ENCODE data around the gene GGNBP2. TPM values are rescaled to one million over a fixed set of nuclear protein-coding genes. Genes with fewer than 3 reads are reported as not detected.

GGNBP2 gene
- total RNA-seq, 1 donor from 2014 or later = 118 TPM

- H3K27ac Mint-ChIP-seq = peak overlapping the region; percentile 97
- intact Hi-C loops (cut with micrococcal nuclease) = loop anchor here (1.0 to 10.0 kb wide), 6 partner anchors 9 to 959 kb away; partner anchors contain the start of genes AATF, AP2B1, DHRS11 and MRM1
- H3K4me1 Mint-ChIP-seq = peaks cover 41% of the 10 kb centered on the region
- ChIA-PET POLR2A (interaction anchor here (0.5 to 4.3 kb wide), 11 partner anchors 9 to 860 kb away, joined by 3 to 153 read pairs (median 7); partner anchors contain the start of genes MRM1, MYO19, PIGW and ZNHIT3), CTCF (interaction anchor here (0.7 to 2.4 kb wide), 2 partner anchors 10 to 59 kb away, joined by 6 to 12 read pairs; partner anchors contain the start of genes MYO19 and PIGW)
- TF ChIP-seq CTCF (IDR thresholded peaks at IDR 0.05) = no peak
- DNase-seq = no peak
- no peaks in the 10 kb centered on the region for H3K27me3 Mint-ChIP-seq
- H3K4me3 Mint-ChIP-seq = peak overlapping the region; percentile 99
- peaks cover 40% of the 10 kb centered on the region for H3K36me3 Mint-ChIP-seq (ENCODE audit: low read depth)
- ATAC-seq (ENCODE audit: low read depth) = no peak
- no peaks in the 10 kb centered on the region for H3K9me3 Mint-ChIP-seq
Observed at GRCh38 chr17:36544044-36544306, 744 bp upstream of the GGNBP2 start.

DNA sequence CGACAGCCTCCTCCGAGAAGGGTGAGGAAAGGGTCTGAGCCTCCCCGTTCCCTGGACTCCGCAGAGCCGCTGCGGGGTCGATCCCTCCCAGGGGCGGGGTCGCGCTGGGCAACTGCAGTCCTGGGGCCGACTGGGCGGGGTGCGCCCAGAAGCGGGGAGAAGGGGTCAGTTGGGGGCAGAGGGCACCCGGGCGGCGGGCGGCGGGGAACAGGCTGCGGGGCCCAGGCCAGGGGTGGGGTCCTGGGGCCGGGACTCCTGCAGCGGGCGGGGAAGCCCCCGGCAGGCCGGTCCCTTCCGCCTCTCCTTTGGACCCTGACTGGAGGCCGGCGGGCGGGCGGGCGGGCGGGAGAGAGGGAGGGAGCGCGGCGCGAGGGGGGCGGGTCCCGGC is 352 bp downstream of the GGNBP2 start:
- no peaks in the 10 kb centered on the region for H3K27me3 Mint-ChIP-seq
- peaks cover 52% of the 10 kb centered on the region for H3K4me1 Mint-ChIP-seq
- DNase-seq = no peak
- ChIA-PET POLR2A (interaction anchor here (0.6 to 4.3 kb wide), 21 partner anchors 10 to 1064 kb away, joined by 3 to 153 read pairs (median 4); partner anchors contain the start of genes MRM1, MYO19, PIGW and SYNRG), CTCF (interaction anchor here (2.4 kb wide), 1 partner anchor 11 kb away, joined by 12 read pairs; the partner anchor contains the start of genes MYO19 and PIGW)
- H3K9me3 Mint-ChIP-seq = no peaks in the 10 kb centered on the region
- peak; percentile 23 for ATAC-seq (ENCODE audit: low read depth)
- peaks cover 36% of the 10 kb centered on the region for H3K36me3 Mint-ChIP-seq (ENCODE audit: low read depth)
- peak overlapping the region; percentile 99 for H3K4me3 Mint-ChIP-seq
- peak overlapping the region; percentile 97 for H3K27ac Mint-ChIP-seq
- intact Hi-C loops (cut with micrococcal nuclease) = loop anchor here (1.0 to 10.0 kb wide), 7 partner anchors 46 to 960 kb away; partner anchors contain the start of genes AATF, AP2B1, DHRS11 and MRM1
- TF ChIP-seq CTCF (IDR thresholded peaks at IDR 0.05) = no peak

DNA sequence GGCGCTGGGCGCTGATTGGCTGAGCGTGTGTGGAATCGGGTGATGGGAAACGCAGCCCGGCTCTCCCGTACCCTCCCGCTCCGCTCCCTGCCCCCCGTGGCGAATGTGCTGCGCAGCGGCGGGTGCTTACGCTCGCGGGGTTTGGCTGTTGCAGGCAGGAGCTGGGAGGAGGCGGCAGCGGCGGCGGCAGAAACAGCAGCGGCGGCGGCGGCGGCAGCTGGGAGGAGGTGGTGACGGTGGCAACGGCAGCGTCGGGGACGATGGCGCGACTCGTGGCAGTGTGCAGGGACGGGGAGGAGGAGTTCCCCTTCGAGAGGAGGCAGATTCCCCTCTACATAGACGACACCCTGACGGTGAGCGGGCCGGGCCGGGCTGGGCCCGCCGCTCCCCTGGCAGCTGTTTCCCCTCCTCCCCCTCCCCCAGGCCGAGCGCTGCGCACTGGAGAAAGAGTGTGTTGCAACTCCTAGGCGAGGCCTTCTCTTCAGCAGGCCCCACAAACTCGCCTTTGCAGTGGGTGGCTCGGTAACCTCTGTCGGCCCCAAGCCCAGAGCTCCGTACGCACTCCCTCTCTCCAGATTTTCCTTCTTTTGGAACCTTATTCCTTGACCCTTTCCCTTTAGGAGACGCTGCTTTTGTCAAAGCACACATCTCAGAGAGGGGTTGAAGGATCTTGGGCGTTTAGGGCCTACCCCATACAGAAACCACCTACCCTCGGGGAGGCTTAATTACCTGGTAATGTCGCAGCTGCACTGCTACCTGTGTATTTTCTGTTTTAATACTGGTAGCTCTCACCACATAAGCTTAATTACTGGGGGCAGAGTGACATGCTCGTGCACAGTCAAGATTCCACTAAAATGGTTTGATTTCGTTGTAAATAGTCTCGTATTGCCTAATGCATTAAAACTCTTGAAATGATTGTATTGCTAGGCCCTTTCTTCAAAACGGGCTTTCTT is 1.0 kb downstream of the GGNBP2 start:
- ATAC-seq (ENCODE audit: low read depth) = peak; percentile 67
- H3K4me3 Mint-ChIP-seq = peak overlapping the region; percentile 92
- H3K27ac Mint-ChIP-seq = peak overlapping the region; percentile 92
- peaks cover 59% of the 10 kb centered on the region for H3K4me1 Mint-ChIP-seq
- intact Hi-C loops (cut with micrococcal nuclease) = loop anchor here (1.0 to 10.0 kb wide), 7 partner anchors 45 to 961 kb away; partner anchors contain the start of genes AATF, AP2B1, DHRS11 and MRM1
- ChIA-PET CTCF (interaction anchor here (1.9 to 2.4 kb wide), 2 partner anchors 11 to 12 kb away, joined by 7 to 12 read pairs; partner anchors contain the start of genes MYO19 and PIGW), POLR2A (interaction anchor here (0.5 to 4.3 kb wide), 20 partner anchors 9 to 1063 kb away, joined by 3 to 153 read pairs (median 5); partner anchors contain the start of genes MRM1, MYO19, PIGW and SYNRG)
- TF ChIP-seq CTCF (IDR thresholded peaks at IDR 0.05) = no peak
- no peaks in the 10 kb centered on the region for H3K27me3 Mint-ChIP-seq
- H3K9me3 Mint-ChIP-seq = no peaks in the 10 kb centered on the region
- H3K36me3 Mint-ChIP-seq (ENCODE audit: low read depth) = peaks cover 36% of the 10 kb centered on the region
- peak; percentile 94 for DNase-seq

- Mint-ChIP-seq H3K4me1 (peaks cover 66% of the 10 kb centered on the region), H3K36me3 (ENCODE audit: low read depth) (peaks cover 38% of the 10 kb centered on the region), H3K27ac (peak overlapping the region; percentile 92), H3K9me3 (no peaks in the 10 kb centered on the region), H3K27me3 (no peaks in the 10 kb centered on the region), H3K4me3 (peak overlapping the region; percentile 92)
- POLR2A ChIA-PET = interaction anchor here (0.5 to 4.3 kb wide), 8 partner anchors 8 to 1062 kb away, joined by 3 to 153 read pairs (median 6); partner anchors contain the start of genes MRM1, MYO19, PIGW and SYNRG
- CTCF ChIA-PET = interaction anchor here (1.9 kb wide), 1 partner anchor 12 kb away, joined by 7 read pairs; the partner anchor contains the start of genes MYO19 and PIGW
- DNase-seq (no peak), ATAC-seq (ENCODE audit: low read depth) (no peak)
- intact Hi-C loops (cut with micrococcal nuclease) = loop anchor here (10.0 kb wide), 1 partner anchor 962 kb away; the partner anchor contains the start of gene AP2B1
- TF ChIP-seq CTCF (IDR thresholded peaks at IDR 0.05) = no peak
Observed at GRCh38 chr17:36546418-36547093, 1.8 kb downstream of the GGNBP2 start.

All from activated B cell treated with CpG ODN at 0.5 μM for 24 hours (primary cell).